HepG2 (cell line): Measurements from ENCODE around the gene MXD3. TPM values are rescaled to one million over a fixed set of nuclear protein-coding genes. Genes with fewer than 3 reads are reported as not detected.

ENCODE experiments used
- CHCHD3 ChIP-seq: sonication (generic); formaldehyde crosslinking; IDR thresholded peaks from 2 replicates; pipeline ENCODE4 v1.8.0; 2022; ENCODE audit warnings: mild to moderate bottlenecking, missing genetic modification reagents, moderate library complexity
- DNMT1 ChIP-seq: sonication (generic); formaldehyde crosslinking; IDR thresholded peaks from 2 replicates; pipeline ENCODE4 v1.5.1; 2020; ENCODE audit warnings: mild to moderate bottlenecking, missing genetic modification reagents
- FOXP1 ChIP-seq, 2 experiments: fragments of 450-650 bp in 1 of 2; IDR thresholded peaks; 2 replicates each; pipeline ENCODE4 v1.6.1; 2017 to 2018; ENCODE audit warnings: antibody characterized with exemption in 1 of 2
- FOXP4 ChIP-seq: sonication (generic); formaldehyde crosslinking; IDR thresholded peaks from 2 replicates; pipeline ENCODE4 v1.4.0; 2020; ENCODE audit warnings: missing genetic modification reagents
- KAT2B ChIP-seq: fragments of 150-350 bp; IDR thresholded peaks from 2 replicates; pipeline ENCODE4 v1.6.1; 2014; ENCODE audit warnings: low read depth, low read length, borderline replicate concordance
- KLF12 ChIP-seq: sonication (generic); formaldehyde crosslinking; IDR thresholded peaks from 2 replicates; pipeline ENCODE4 v1.4.0; 2020; ENCODE audit warnings: missing genetic modification reagents, borderline replicate concordance
- MEIS1 ChIP-seq: sonication (generic); formaldehyde crosslinking; IDR thresholded peaks from 2 replicates; pipeline ENCODE4 v1.9.0; 2021; ENCODE audit warnings: mild to moderate bottlenecking, missing genetic modification reagents, moderate library complexity, borderline replicate concordance
- MLXIP ChIP-seq: sonication (generic); formaldehyde crosslinking; IDR thresholded peaks from 2 replicates; pipeline ENCODE4 v1.9.0; 2021; ENCODE audit warnings: missing genetic modification reagents, borderline replicate concordance
- SP5 ChIP-seq: IDR thresholded peaks from 2 replicates; pipeline ENCODE4 v1.6.1; 2016; ENCODE audit warnings: low read depth, borderline replicate concordance
- TRIM24 ChIP-seq: sonication (generic); formaldehyde crosslinking; IDR thresholded peaks from 2 replicates; pipeline ENCODE4 v1.8.0; 2022; ENCODE audit warnings: mild to moderate bottlenecking, missing genetic modification reagents
- ZKSCAN1 ChIP-seq: fragments of 150-350 bp; IDR thresholded peaks from 2 replicates; pipeline ENCODE4 v1.6.1; 2014; ENCODE audit warnings: low read length
- ZNF12 ChIP-seq: sonication (generic); formaldehyde crosslinking; IDR thresholded peaks from 2 replicates; pipeline ENCODE4 v1.5.0; 2020; ENCODE audit warnings: missing genetic modification reagents
- ZNF251 ChIP-seq: sonication (generic); formaldehyde crosslinking; IDR thresholded peaks from 2 replicates; pipeline ENCODE4 v1.9.0; 2021; ENCODE audit warnings: mild to moderate bottlenecking, missing genetic modification reagents
- ZNF468 ChIP-seq: sonication (generic); formaldehyde crosslinking; IDR thresholded peaks from 2 replicates; pipeline ENCODE4 v1.8.0; 2022; ENCODE audit warnings: mild to moderate bottlenecking, moderate library complexity, missing genetic modification reagents
- ZNF556 ChIP-seq: sonication (generic); formaldehyde crosslinking; IDR thresholded peaks from 2 replicates; pipeline ENCODE4 v1.4.0; 2020; ENCODE audit warnings: mild to moderate bottlenecking, missing genetic modification reagents, borderline replicate concordance
- ZNF605 ChIP-seq: sonication (generic); formaldehyde crosslinking; IDR thresholded peaks from 2 replicates; pipeline ENCODE4 v1.8.0; 2022; ENCODE audit warnings: mild to moderate bottlenecking, missing genetic modification reagents
- ZNF781 ChIP-seq: sonication (generic); formaldehyde crosslinking; IDR thresholded peaks from 2 replicates; pipeline ENCODE4 v1.5.1; 2020; ENCODE audit warnings: borderline replicate concordance, mild to moderate bottlenecking, missing genetic modification reagents; ENCODE audit errors: not compliant biosample characterization
- polyA plus RNA-seq, 8 experiments: library from polyadenylated mRNA; depleted of rRNA in 3 of 8; stranded (reverse) in 7 of 8; unstranded in 1 of 8; fragments of >200 nt; fragmentation: Illumina TruSeq in 4 of 8; extraction: Trizol in 4 of 8; gene quantifications; 2 replicates each; pipeline versions ENCODE4 v1.2.1 to v1.2.3, GENCODE V29; 2011 to 2016; ENCODE audit warnings: low read depth in 4 of 8, missing spikeins in 1 of 8, mixed read lengths in 1 of 8; ENCODE audit not compliant: insufficient read depth in 1 of 8
- total RNA-seq, 5 experiments: library from RNA; depleted of rRNA; stranded (reverse); fragments of >200 nt; fragmentation: Illumina TruSeq; extraction: Trizol; gene quantifications; 2 replicates each; pipeline ENCODE4 v1.2.3, GENCODE V29; 2016; ENCODE audit warnings: low read depth in 1 of 5
- TF ChIP-seq, protein P1 (sequence below): sonication (generic); formaldehyde crosslinking; IDR thresholded peaks from 2 replicates; pipeline ENCODE4 v1.5.0; 2020; ENCODE audit warnings: missing genetic modification reagents
- TF ChIP-seq, protein P2 (sequence below): sonication (generic); formaldehyde crosslinking; IDR thresholded peaks from 2 replicates; pipeline ENCODE4 v1.5.0; 2020; ENCODE audit warnings: missing genetic modification reagents, mild to moderate bottlenecking, borderline replicate concordance
- TF ChIP-seq, protein P3 (sequence below): sonication (generic); formaldehyde crosslinking; IDR thresholded peaks from 2 replicates; pipeline ENCODE4 v1.8.1; 2023; ENCODE audit warnings: mild to moderate bottlenecking, missing genetic modification reagents

Gene MXD3
- total and polyA plus RNA-seq, 2 of the 13 experiments (the other 11 are each of a cell fraction or from before 2014, with no cell fraction given): 10.5 to 12.8 TPM

DNA sequence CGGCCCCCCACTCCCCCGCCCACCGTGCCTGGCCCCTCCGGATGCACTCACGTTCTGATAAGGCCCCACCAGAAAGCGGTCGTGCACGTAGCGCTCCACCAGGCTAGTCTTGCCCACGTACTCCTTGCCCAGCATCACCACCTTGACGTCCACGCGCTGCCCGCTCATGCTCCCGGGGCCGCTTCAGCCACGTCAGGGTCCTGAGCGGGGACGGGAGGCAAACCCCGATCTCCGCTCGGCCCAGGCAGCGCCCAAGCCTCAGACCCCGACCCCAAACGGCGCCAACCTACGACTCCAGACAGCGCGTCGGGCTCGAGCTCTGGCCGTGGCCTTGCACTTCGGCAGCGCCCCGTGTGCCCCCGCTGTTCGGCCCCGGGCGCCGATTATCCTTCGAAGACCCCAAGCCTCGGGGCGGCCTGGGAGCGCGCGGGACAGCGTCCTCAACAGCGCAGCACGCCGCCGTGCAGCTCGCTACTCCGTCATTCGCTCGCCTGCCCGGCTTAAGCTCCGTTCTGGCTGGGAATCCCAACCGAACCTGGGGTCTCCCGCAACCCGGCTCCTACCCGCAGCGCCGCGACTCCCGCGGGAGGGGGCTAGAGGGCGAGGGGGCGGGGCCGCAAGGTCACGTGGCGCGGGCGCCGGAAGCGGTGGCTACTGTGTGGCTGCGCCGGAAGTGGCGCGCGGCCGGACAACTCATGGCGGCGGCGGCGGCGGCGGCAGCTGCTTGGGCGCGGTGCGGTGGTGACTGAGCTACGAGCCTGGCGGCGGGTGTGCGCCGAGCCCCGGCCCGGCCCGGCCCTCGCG is 8.4 kb downstream of the MXD3 start, which contains the start of the genes PRELID1 and RAB24 (continued):
- TF ChIP-seq, protein P1, sequence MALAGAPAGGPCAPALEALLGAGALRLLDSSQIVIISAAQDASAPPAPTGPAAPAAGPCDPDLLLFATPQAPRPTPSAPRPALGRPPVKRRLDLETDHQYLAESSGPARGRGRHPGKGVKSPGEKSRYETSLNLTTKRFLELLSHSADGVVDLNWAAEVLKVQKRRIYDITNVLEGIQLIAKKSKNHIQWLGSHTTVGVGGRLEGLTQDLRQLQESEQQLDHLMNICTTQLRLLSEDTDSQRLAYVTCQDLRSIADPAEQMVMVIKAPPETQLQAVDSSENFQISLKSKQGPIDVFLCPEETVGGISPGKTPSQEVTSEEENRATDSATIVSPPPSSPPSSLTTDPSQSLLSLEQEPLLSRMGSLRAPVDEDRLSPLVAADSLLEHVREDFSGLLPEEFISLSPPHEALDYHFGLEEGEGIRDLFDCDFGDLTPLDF (CRISPR knock-in tag): 0 out of 2 replicates have a peak, but pooled peaks have one; percentile 53
- TF ChIP-seq CHCHD3: no peak
- TF ChIP-seq TRIM24 (CRISPR knock-in tag): no peak
- TF ChIP-seq FOXP4 (CRISPR knock-in tag): 0 out of 2 replicates have a peak, but pooled peaks have one; percentile 15
- TF ChIP-seq KAT2B: no peak
- TF ChIP-seq ZNF781 (CRISPR knock-in tag): peak; percentile 88
- no peak for TF ChIP-seq ZNF468 (CRISPR knock-in tag)
- peak; percentile 75 for TF ChIP-seq SP5 (CRISPR knock-in tag)
- no peak for TF ChIP-seq FOXP1 (IDR thresholded peaks at IDR 0.05)
- no peak for TF ChIP-seq FOXP1 (CRISPR knock-in tag; IDR thresholded peaks at IDR 0.05)
- TF ChIP-seq ZNF605 (CRISPR knock-in tag): peak; percentile 68; the same call in 1 of the 2 replicates
- TF ChIP-seq, protein P2, sequence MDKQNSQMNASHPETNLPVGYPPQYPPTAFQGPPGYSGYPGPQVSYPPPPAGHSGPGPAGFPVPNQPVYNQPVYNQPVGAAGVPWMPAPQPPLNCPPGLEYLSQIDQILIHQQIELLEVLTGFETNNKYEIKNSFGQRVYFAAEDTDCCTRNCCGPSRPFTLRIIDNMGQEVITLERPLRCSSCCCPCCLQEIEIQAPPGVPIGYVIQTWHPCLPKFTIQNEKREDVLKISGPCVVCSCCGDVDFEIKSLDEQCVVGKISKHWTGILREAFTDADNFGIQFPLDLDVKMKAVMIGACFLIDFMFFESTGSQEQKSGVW (CRISPR knock-in tag): no peak
- TF ChIP-seq, protein P3, sequence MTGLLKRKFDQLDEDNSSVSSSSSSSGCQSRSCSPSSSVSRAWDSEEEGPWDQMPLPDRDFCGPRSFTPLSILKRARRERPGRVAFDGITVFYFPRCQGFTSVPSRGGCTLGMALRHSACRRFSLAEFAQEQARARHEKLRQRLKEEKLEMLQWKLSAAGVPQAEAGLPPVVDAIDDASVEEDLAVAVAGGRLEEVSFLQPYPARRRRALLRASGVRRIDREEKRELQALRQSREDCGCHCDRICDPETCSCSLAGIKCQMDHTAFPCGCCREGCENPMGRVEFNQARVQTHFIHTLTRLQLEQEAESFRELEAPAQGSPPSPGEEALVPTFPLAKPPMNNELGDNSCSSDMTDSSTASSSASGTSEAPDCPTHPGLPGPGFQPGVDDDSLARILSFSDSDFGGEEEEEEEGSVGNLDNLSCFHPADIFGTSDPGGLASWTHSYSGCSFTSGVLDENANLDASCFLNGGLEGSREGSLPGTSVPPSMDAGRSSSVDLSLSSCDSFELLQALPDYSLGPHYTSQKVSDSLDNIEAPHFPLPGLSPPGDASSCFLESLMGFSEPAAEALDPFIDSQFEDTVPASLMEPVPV (CRISPR knock-in tag): peak; percentile 75; the same call in 1 of the 2 replicates
- peak; percentile 82; the same call in 1 of the 2 replicates for TF ChIP-seq ZNF556 (CRISPR knock-in tag)
- no peak for TF ChIP-seq ZNF251 (CRISPR knock-in tag)
- TF ChIP-seq ZKSCAN1: no peak
- TF ChIP-seq MEIS1 (CRISPR knock-in tag): no peak
- no peak for TF ChIP-seq MLXIP (CRISPR knock-in tag)
- peak; percentile 33; the same call in 1 of the 2 replicates for TF ChIP-seq DNMT1 (CRISPR knock-in tag)
- no peak for TF ChIP-seq KLF12
- TF ChIP-seq ZNF12 (CRISPR knock-in tag): peak; percentile 48; the same call in 1 of the 2 replicates
